Pancreas (tissue), 10 donors: ENCODE data around the gene STAT6. TPM values are rescaled to one million over a fixed set of nuclear protein-coding genes. Genes with fewer than 3 reads are reported as not detected.

Experiments
- ATAC-seq, 4 donors: fragments of 200-7000 bp; cut with Tn5 transposase; one replicate each; pipeline versions ENCODE4 v1.8.0 to v1.9.1; 2020; ENCODE audit warnings: mild to moderate bottlenecking in 4 of 4, moderate library complexity in 4 of 4
- DNase-seq, 6 donors: peaks; one replicate each; pipeline ENCODE4 v3.0.0-alpha.2; 2020
- FAIRE-seq: peaks from 2 replicates; lab custom pipeline; 2012; peaks lifted over from hg19 to GRCh38; lab: Jason Lieb, UNC
- H3K27ac ChIP-seq, 4 donors: fragments of 200-600 bp; sonication (generic); 1 replicate in 3 of 4; 2 replicates in 1 of 4; pipeline versions ENCODE4 v1.5.0 to v1.8.0; 2020
- H3K27me3 ChIP-seq, 4 donors: fragments of 200-600 bp; one replicate each; pipeline ENCODE4 v1.8.0; 2021
- H3K36me3 ChIP-seq, 3 donors: fragments of 200-600 bp; sonication (generic) in 1 of 3; one replicate each; pipeline versions ENCODE4 v1.5.0 to v1.8.0; 2020 to 2021
- H3K4me1 ChIP-seq, 3 donors: fragments of 200-600 bp; one replicate each; pipeline ENCODE4 v1.8.0; 2021
- H3K4me3 ChIP-seq, 4 donors: fragments of 200-600 bp; sonication (generic) in 2 of 4; one replicate each; pipeline versions ENCODE4 v1.5.0 to v1.8.0; 2020 to 2021
- H3K9me3 ChIP-seq, 4 donors: fragments of 200-600 bp; one replicate each; pipeline ENCODE4 v1.8.0; 2021
- CTCF ChIP-seq, 4 donors: fragments of 200-600 bp; sonication (generic) in 3 of 4; IDR thresholded peaks; one replicate each; pipeline versions ENCODE4 v1.5.0 to v1.8.0; 2021; ENCODE audit warnings: antibody characterized with exemption in 4 of 4
- WGBS, 2 donors: extraction: QIAGEN DNeasy Blood & Tissue Kit; methylation state at CpG; one replicate each; pipeline ENCODE4 v1.1.7; 2013; 5-methylcytosine and 5-hydroxymethylcytosine counted together
- intact Hi-C, 3 donors: fragments of 100-400 bp; cut with DNase I; formaldehyde crosslinking; loops; one replicate each; pipeline versions ENCODE4 v1.11.1 to v1.14.2; 2022
- polyA plus RNA-seq, 2 donors: library from polyadenylated mRNA; stranded (reverse); fragments of 200-250 nt; gene quantifications; one replicate each; pipeline ENCODE4 v1.2.3, GENCODE V29; 2013
- total RNA-seq, 6 donors: library from RNA; stranded (reverse); fragmentation: NEBNext Ultra II Directional in 4 of 6; extraction: Animal tissue kit (Norgen Biotek cat#: 25700) in 4 of 6; gene quantifications; one replicate each; pipeline versions ENCODE4 v1.2.1 to v1.2.4, GENCODE V29; 2021 to 2023
- donor health status: healthy with polysubstance abuse.
- donor health status: DM: no; HTN: no; CAD: no; lungs with moderate emphysema.
- donor health status: DM: no; HTN: no; CAD: no.
- donor health status: control.
- donor health status: control.
- donor health status: Bipolar disorder and iron deficiency.
- donor health status: DM: yes; HTN: yes; CAD: no.
- donor health status: DM: no; HTN: no; CAD: no.
- donor health status: DM: no; HTN: no; CAD: no.
- donor health status: DM: yes; HTN: yes; CAD: no.

Gene STAT6
- total and polyA plus RNA-seq, 8 donors, result 31.0 to 141 (median 56.2) TPM

GRCh38 chr12:57119294-57120085 is 8.3 kb upstream of the STAT6 start:
- no peak overlapping the region for H3K27ac ChIP-seq

GRCh38 chr12:57118711-57119271 is 7.6 kb upstream of the STAT6 start:
- 77 to 87% methylated on average over 1 of the region's 1 CpG for WGBS, 2 donors
- intact Hi-C loops, result no loop called here
- ATAC-seq (peak in 3 of 4 donors; percentile 34 to 80 (median 77)), DNase-seq (no peak), FAIRE-seq (no peak)
- no peaks in the 10 kb centered on the region for H3K27me3 ChIP-seq
- no peak overlapping the region for H3K27ac ChIP-seq
- TF ChIP-seq CTCF (IDR thresholded peaks at IDR 0.05), result no peak
- no peaks in the 10 kb centered on the region for H3K4me1 ChIP-seq
- H3K36me3 ChIP-seq, result no peaks in the 10 kb centered on the region
- no peak overlapping the region for H3K4me3 ChIP-seq
- H3K9me3 ChIP-seq, result no peaks in the 10 kb centered on the region

More at GRCh38 chr12:57119294-57120085, 8.3 kb upstream of the STAT6 start:
- H3K27me3 ChIP-seq, result no peaks in the 10 kb centered on the region
- H3K4me3 ChIP-seq, result no peak overlapping the region
- WGBS, 2 donors, result 84 to 86% methylated on average over 5 of the region's 5 CpGs
- H3K9me3 ChIP-seq, result no peaks in the 10 kb centered on the region
- H3K4me1 ChIP-seq, result no peaks in the 10 kb centered on the region
- FAIRE-seq, result no peak
- intact Hi-C loops, result loop anchor here in 1 of 3 donors (5.0 kb wide), 1 partner anchor 63 kb away; no protein-coding TSS in a partner anchor
- TF ChIP-seq CTCF (IDR thresholded peaks at IDR 0.05), result no peak
- H3K36me3 ChIP-seq, result no peaks in the 10 kb centered on the region
- DNase-seq, result no peak
- no peak for ATAC-seq

GRCh38 chr12:57116580-57117281 is 5.6 kb upstream of the STAT6 start:
- DNase-seq, result no peak
- FAIRE-seq, result no peak
- intact Hi-C loops, result no loop called here
- WGBS, 2 donors, result 68 to 71% methylated on average over 5 of the region's 5 CpGs
- Histone ChIP-seq H3K27ac (no peak overlapping the region), H3K36me3 (no peaks in the 10 kb centered on the region), H3K27me3 (no peaks in the 10 kb centered on the region), H3K4me1 (peaks cover 0 to 4% (median 0%) of the 10 kb centered on the region in 3 donors), H3K9me3 (no peaks in the 10 kb centered on the region), H3K4me3 (no peak overlapping the region)
- TF ChIP-seq CTCF (IDR thresholded peaks at IDR 0.05), result no peak
- ATAC-seq, result no peak

GRCh38 chr12:57112492-57113294 is 1.5 kb upstream of the STAT6 start:
- no peaks in the 10 kb centered on the region for H3K9me3 ChIP-seq
- 44 to 59% methylated on average over 9 of the region's 9 CpGs for WGBS, 2 donors
- ATAC-seq (peak in 1 of 4 donors; percentile 57), FAIRE-seq (no peak), DNase-seq (no peak)
- peaks cover 0 to 11% (median 0%) of the 10 kb centered on the region in 3 donors for H3K4me1 ChIP-seq
- H3K4me3 ChIP-seq, result peak overlapping the region in 1 of 4 donors; percentile 71
- peak; percentile 46 to 73 (median 64) for TF ChIP-seq CTCF (IDR thresholded peaks at IDR 0.05)
- intact Hi-C loops, result loop anchor here in 2 of 3 donors (5.0 kb wide), 2 partner anchors 40 to 45 kb away; no protein-coding TSS in a partner anchor
- no peaks in the 10 kb centered on the region for H3K36me3 ChIP-seq
- H3K27me3 ChIP-seq, result no peaks in the 10 kb centered on the region
- peak overlapping the region in 2 of 4 donors; percentile 97 to 98 for H3K27ac ChIP-seq
